Muscle layer of colon (tissue), 2 donors: ENCODE measurements around the gene CDK16.
"Not testable (repeated sequence)": the region's sequence is repeated elsewhere in the genome, so short reads cannot be mapped to it uniquely, and the experiment has no call there.

Experiments
- H3K27ac ChIP-seq: one replicate; pipeline ENCODE4 v1.7.0; 2013; ENCODE audit warnings: low read depth, mild to moderate bottlenecking, low read length, moderate library complexity
- H3K27me3 ChIP-seq, 2 donors: one replicate each; pipeline ENCODE4 v1.7.0; 2013; ENCODE audit warnings: low read length in 2 of 2, mild to moderate bottlenecking in 2 of 2; ENCODE audit not compliant: insufficient read depth in 2 of 2, control insufficient read depth in 1 of 2
- H3K36me3 ChIP-seq: one replicate; pipeline ENCODE4 v1.7.0; 2013; ENCODE audit warnings: mild to moderate bottlenecking, low read length; ENCODE audit not compliant: insufficient read depth
- H3K4me1 ChIP-seq: one replicate; pipeline ENCODE4 v1.7.0; 2013; ENCODE audit warnings: mild to moderate bottlenecking, low read length; ENCODE audit not compliant: insufficient read depth
- H3K4me3 ChIP-seq, 2 donors: one replicate each; pipeline ENCODE4 v1.7.0; 2013; ENCODE audit warnings: low read length in 2 of 2, low read depth in 1 of 2, mild to moderate bottlenecking in 1 of 2, moderate library complexity in 1 of 2
- H3K9ac ChIP-seq: one replicate; pipeline ENCODE4 v1.7.0; 2013; ENCODE audit warnings: low read length
- H3K9me3 ChIP-seq: one replicate; pipeline ENCODE4 v1.7.0; 2013; ENCODE audit warnings: mild to moderate bottlenecking, low read length
- donor health status: abdominal sarcoma.
- donor health status: Adenocarcinoma of cecum.

The CDK16 gene

GRCh38 chrX:47243351-47243750 lies 24.9 kb downstream of the CDK16 start:
- H3K4me1 ChIP-seq, result no peaks in the 10 kb centered on the region
- H3K9me3 ChIP-seq, result no peaks in the 10 kb centered on the region
- H3K36me3 ChIP-seq, result peaks cover 38% of the 10 kb centered on the region
- peaks cover 0 to 11% of the 10 kb centered on the region in 2 donors for H3K27me3 ChIP-seq
- H3K9ac ChIP-seq, result no peak overlapping the region
- no peak overlapping the region for H3K27ac ChIP-seq
- no peak overlapping the region for H3K4me3 ChIP-seq

- Histone ChIP-seq H3K27me3 (peaks cover 0 to 11% of the 10 kb centered on the region in 2 donors), H3K9ac (no peak overlapping the region), H3K36me3 (peaks cover 37% of the 10 kb centered on the region), H3K4me1 (no peaks in the 10 kb centered on the region), H3K27ac (no peak overlapping the region), H3K9me3 (no peaks in the 10 kb centered on the region), H3K4me3 (no peak overlapping the region)
Measured at GRCh38 chrX:47244676-47245075, 26.2 kb downstream of the CDK16 start.

DNA sequence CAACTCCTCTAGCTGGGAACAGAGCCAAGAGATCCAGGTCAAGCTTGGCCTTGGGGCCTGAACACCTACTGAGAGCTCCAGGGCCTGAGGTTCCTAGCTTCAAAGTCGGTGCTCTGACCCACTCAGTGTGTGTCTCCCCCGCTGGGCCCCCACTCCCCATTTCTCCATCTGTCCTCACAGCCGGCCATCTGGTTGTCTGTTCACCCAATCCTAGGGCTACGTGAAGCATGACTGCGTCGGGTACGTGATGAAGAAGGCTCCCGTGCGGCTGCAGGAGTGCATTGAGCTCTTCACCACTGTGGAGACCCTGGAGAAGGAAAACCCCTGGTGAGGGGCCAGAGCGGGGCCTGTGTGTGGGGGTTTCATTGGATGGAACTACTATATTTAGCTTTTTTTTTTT lies 26.7 kb downstream of the CDK16 start:
- Histone ChIP-seq H3K4me1 (no peaks in the 10 kb centered on the region), H3K4me3 (no peak overlapping the region), H3K36me3 (peaks cover 32% of the 10 kb centered on the region), H3K9ac (no peak overlapping the region), H3K27ac (no peak overlapping the region), H3K27me3 (peaks cover 0 to 11% of the 10 kb centered on the region in 2 donors), H3K9me3 (no peaks in the 10 kb centered on the region)

GRCh38 chrX:47247206-47247998 lies 28.9 kb downstream of the CDK16 start:
- Histone ChIP-seq H3K27me3 (peaks cover 0 to 4% of the 10 kb centered on the region in 2 donors), H3K4me3 (no peak overlapping the region), H3K4me1 (no peaks in the 10 kb centered on the region), H3K36me3 (peaks cover 12% of the 10 kb centered on the region), H3K9ac (no peak overlapping the region), H3K27ac (no peak overlapping the region), H3K9me3 (no peaks in the 10 kb centered on the region)

GRCh38 chrX:47247999-47248320 lies 29.5 kb downstream of the CDK16 start:
- Histone ChIP-seq H3K36me3 (peaks cover 9% of the 10 kb centered on the region), H3K4me1 (no peaks in the 10 kb centered on the region), H3K27ac (no peak overlapping the region), H3K9me3 (no peaks in the 10 kb centered on the region), H3K4me3 (no peak overlapping the region), H3K9ac (no peak overlapping the region), H3K27me3 (peaks cover 0 to 4% of the 10 kb centered on the region in 2 donors)

- no peak overlapping the region for H3K27ac ChIP-seq
- H3K4me1 ChIP-seq, result no peaks in the 10 kb centered on the region
- no peak overlapping the region for H3K4me3 ChIP-seq
- peaks cover 0 to 4% of the 10 kb centered on the region in 2 donors for H3K27me3 ChIP-seq
- H3K9ac ChIP-seq, result no peak overlapping the region
- H3K36me3 ChIP-seq, result peaks cover 7% of the 10 kb centered on the region
- H3K9me3 ChIP-seq, result no peaks in the 10 kb centered on the region
Measured at GRCh38 chrX:47248576-47248975, 30.1 kb downstream of the CDK16 start.

- Histone ChIP-seq H3K4me1 (no peaks in the 10 kb centered on the region), H3K36me3 (peaks cover 4% of the 10 kb centered on the region)
Measured at GRCh38 chrX:47250017-47250347, 31.5 kb downstream of the CDK16 start.

GRCh38 chrX:47257620-47258019 lies 39.1 kb downstream of the CDK16 start:
- H3K9me3 ChIP-seq, H3K27ac ChIP-seq, H3K4me3 ChIP-seq, H3K9ac ChIP-seq, H3K27me3 ChIP-seq, H3K36me3 ChIP-seq, H3K4me1 ChIP-seq: not testable (repeated sequence)

More at GRCh38 chrX:47250017-47250347, 31.5 kb downstream of the CDK16 start:
- Histone ChIP-seq H3K27me3 (no peaks in the 10 kb centered on the region), H3K9me3 (no peaks in the 10 kb centered on the region), H3K27ac (no peak overlapping the region), H3K9ac (no peak overlapping the region), H3K4me3 (no peak overlapping the region)

DNA sequence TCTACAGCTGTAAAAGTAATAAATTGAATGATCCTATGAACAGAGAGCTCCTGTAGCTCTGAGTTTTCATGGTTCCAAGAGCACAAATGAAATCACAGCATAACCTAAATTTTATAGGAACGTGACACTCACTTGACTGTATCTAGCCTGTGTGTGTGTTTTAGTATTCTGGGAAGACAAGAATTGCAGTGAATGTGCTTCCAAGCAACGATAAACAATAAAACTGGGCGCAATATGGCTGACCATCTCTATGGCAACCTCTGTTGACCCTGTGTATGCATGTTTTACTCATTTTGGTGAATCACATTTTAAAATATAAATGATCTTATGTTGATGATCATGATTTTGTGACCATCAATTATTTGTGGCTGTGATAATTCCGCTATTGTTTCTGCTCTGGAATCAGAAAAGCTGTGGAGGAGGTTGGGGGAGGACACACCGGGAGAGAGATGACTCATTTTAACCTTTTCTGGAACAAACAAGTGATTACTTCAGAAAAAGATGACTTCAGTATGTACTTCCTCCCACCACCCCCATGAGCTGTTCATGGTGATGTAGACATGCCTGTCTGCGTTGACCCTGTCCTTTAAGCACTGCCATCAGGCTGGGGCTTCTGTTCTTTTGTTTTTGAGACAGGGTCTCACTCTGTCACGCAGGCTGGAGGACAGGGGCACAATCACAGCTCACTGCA lies 46.1 kb downstream of the CDK16 start:
- Histone ChIP-seq H3K36me3 (no peaks in the 10 kb centered on the region), H3K4me1 (no peaks in the 10 kb centered on the region), H3K9ac (no peak overlapping the region), H3K9me3 (no peaks in the 10 kb centered on the region), H3K27ac (no peak overlapping the region), H3K4me3 (no peak overlapping the region), H3K27me3 (no peaks in the 10 kb centered on the region)

- Histone ChIP-seq H3K27me3 (no peaks in the 10 kb centered on the region), H3K9me3 (no peaks in the 10 kb centered on the region), H3K27ac (no peak overlapping the region), H3K36me3 (no peaks in the 10 kb centered on the region), H3K4me3 (no peak overlapping the region), H3K9ac (no peak overlapping the region), H3K4me1 (no peaks in the 10 kb centered on the region)
Measured at GRCh38 chrX:47266643-47267042, 48.2 kb downstream of the CDK16 start.

GRCh38 chrX:47272013-47272408 lies 53.5 kb downstream of the CDK16 start:
- Histone ChIP-seq H3K4me1 (no peaks in the 10 kb centered on the region), H3K27ac (no peak overlapping the region), H3K27me3 (peaks cover 0 to 5% of the 10 kb centered on the region in 2 donors)

More at GRCh38 chrX:47272013-47272408, 53.5 kb downstream of the CDK16 start:
- H3K36me3 ChIP-seq, result no peaks in the 10 kb centered on the region
- H3K9ac ChIP-seq, result no peak overlapping the region
- no peak overlapping the region for H3K4me3 ChIP-seq
- no peaks in the 10 kb centered on the region for H3K9me3 ChIP-seq
